IPS-NIHi7 (cell line): ENCODE results near the gene NEUROD4.

Source experiments
- DNase-seq: peaks from one replicate; pipeline ENCODE4 v3.0.0; 2012; ENCODE audit warnings: mixed read lengths; ENCODE audit errors: extremely low spot score

Gene NEUROD4

GRCh38 chr12:55058776-55059175 lies 39.0 kb downstream of the NEUROD4 start:
- DNase-seq, result no peak

DNA sequence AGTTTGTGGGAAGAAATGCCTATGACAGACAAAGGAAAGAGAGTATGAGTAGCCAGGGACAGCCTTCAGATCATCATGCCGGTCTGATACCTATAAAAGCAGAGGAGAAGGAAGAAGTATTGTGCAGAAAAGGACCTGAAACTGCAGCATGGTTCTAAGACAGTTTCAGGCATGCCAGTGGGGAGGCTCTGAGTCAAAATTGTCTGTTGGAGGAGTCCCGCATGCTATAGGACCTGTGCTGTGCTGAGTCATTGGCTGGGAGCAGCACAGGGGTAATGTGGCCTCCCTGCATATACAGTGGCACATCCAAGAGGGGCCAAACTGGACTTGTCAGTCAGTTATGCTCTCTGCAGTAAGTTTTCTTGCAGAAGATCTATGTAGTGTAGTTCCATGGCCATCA lies 40.7 kb downstream of the NEUROD4 start:
- DNase-seq, result no peak

- DNase-seq, result no peak
Measured at GRCh38 chr12:55061024-55061423, 41.2 kb downstream of the NEUROD4 start.

DNA sequence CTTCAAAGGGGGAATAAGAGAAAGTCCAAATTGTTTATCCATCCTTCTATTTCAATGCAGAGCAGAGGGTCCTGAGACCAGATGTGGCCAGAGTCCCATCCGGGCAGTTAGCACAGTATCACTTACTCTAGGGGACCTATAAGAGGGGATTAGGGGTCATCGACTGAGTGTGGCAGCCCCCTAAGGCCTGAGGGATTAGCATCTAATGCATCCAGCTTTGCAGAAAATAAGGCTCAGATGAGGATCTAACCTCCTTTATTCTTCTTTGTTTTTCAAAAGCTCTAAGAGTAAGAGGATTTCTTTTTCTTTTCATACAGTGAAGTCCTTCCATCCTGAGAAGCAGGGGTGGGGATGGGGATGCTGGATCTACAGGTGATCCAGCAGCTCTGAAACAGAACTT lies 43.5 kb downstream of the NEUROD4 start:
- DNase-seq, result no peak

GRCh38 chr12:55065535-55065934 lies 45.8 kb downstream of the NEUROD4 start:
- DNase-seq, result no peak

- no peak for DNase-seq
Measured at GRCh38 chr12:55067701-55068100, 47.9 kb downstream of the NEUROD4 start.

DNA sequence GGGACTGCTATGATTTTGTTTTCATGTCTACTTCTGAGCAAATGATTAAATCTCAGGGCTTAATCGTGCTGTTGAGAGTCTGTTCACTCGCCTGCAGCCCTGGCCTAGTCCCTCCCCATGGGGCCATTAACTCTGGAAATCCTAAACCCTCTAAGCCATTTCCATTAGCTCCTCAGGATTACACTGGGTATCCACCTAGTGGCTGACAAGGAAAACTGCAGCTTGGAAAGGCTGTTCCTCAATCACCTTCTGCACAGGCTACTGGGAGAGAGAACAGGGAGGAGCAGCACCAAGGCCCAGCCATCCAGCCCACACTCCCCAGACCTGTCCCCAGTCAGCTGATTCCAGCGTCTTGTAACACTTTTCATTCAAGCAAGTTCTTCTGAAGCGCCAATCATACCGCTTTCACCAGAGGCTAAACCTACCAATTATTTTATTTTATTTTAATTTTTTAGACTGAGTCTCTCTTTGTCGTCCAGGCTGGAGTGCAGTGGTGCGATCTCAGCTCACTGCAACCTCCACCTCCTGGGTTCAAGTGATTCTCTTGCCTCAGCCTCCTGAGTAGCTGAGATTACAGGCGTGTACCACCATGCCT lies 48.7 kb downstream of the NEUROD4 start:
- DNase-seq, result peak; percentile 88

DNA sequence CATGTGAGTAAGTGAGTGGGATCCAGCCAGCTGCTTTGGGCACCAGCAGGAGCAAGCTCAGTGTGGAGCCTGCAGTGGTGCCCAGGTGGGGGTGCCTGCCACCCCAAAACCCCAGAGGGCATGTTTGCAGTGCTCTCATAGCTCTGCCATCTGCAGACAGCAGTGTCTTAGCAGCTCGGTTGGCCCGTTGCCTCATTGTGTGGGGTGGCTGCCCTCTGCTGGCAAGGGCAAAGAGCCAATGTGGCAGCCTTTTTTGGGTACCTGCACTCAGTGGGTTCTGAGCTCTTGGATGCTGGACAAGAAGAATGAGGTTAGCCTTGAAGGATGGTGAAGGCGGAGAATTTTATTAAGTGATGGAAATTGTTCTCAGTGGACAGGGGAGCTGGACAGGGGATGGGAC lies 52.3 kb downstream of the NEUROD4 start:
- DNase-seq, result peak; percentile 35

DNA sequence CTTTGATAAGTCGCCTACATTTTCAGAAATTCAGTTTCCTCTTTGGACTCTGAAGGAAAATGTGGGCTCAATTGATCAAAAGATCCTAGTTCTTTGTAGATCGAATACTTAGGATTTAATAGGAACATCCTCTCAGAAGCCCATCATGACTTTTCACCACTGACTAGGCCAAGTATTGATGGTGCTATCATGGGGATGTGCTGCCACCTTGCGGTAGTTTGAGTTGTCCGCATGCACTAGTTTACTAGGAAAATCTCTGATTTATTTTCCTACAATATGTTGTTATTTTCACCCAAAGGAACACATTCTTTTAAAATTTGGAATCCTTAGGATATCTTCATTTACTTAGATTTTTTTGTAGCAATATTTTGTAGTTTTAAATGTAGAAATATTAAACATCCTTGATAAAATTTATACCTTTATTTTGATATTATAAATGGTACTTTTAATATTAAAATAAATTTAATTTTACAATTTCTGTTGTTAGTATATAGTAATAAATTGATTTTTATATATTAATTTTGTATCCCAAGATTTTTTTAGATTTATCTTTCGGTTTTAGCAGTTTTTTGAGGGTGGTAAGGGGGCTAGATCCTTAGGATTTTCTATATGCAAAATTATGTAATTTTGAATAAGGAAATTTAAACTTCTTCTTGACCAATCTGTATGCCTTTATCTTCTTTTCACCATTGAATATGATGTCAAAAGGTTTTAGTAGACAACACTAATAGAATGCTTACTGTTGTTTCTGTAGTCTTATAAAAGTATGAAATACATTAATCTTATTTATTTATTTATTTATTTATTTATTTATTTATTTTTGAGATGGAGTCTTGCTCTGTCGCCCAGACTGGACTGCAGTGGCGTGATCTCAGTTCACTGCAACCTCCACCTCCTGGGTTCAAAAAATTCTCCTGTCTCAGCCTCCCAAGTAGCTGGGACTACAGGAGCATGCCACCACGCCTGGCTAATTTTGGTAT lies 53.6 kb downstream of the NEUROD4 start:
- peak; percentile 63 for DNase-seq

DNA sequence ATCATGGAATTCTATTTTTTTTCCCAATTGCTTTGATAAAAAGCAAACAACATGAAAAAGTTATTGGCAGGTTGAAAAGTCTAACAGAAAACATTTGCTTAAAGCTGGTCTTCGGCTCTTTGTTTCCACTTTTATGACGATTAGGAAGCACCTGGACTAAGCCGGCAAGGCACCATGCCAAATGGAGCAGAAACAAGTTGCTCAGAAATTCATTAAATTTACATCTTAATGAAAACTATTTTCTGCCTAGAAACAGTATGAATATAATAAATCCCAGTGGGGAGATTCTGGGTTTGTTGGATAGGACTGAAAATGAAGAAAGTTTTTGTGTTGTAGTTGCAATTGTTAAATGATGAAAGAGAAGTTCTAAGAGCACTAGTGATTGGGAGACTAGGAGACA lies 55.0 kb downstream of the NEUROD4 start:
- no peak for DNase-seq
